GM23338 (cell line): Measurements from ENCODE around the gene TRAF4. TPM values are rescaled to one million over a fixed set of nuclear protein-coding genes. Genes with fewer than 3 reads are reported as not detected.

Experiments used
- ATAC-seq: fragments of 200-7000 bp; cut with Tn5 transposase; 3 replicates; pipeline ENCODE4 v1.9.1; 2020
- DNase-seq: peaks from one replicate; pipeline ENCODE4 v3.0.0-alpha.2; 2015; ENCODE audit warnings: low spot score
- H2AFZ ChIP-seq: fragments of 200-600 bp; sonication (generic); 2 replicates; pipeline ENCODE4 v1.8.0; 2016; ENCODE audit warnings: antibody characterized with exemption, mild to moderate bottlenecking, moderate library complexity
- H3F3A ChIP-seq: fragments of 200-600 bp; sonication (generic); replicated peaks from 2 replicates; pipeline ENCODE4 v1.8.0; 2017; ENCODE audit warnings: antibody characterized with exemption, mixed run types, low read depth
- H3K27ac ChIP-seq: fragments of 200-600 bp; sonication (generic); 2 replicates; pipeline ENCODE4 v1.6.1; 2016; ENCODE audit warnings: low read depth
- H3K27me3 ChIP-seq: fragments of 200-600 bp; sonication (generic); 2 replicates; pipeline ENCODE4 v1.8.0; 2016; ENCODE audit warnings: mild to moderate bottlenecking, mixed run types, moderate library complexity; ENCODE audit not compliant: insufficient read depth
- H3K36me3 ChIP-seq: fragments of 200-600 bp; sonication (generic); 2 replicates; pipeline ENCODE4 v1.8.0; 2016; ENCODE audit warnings: mild to moderate bottlenecking; ENCODE audit not compliant: insufficient read depth
- H3K4me1 ChIP-seq: fragments of 200-600 bp; sonication (generic); 2 replicates; pipeline ENCODE4 v1.8.0; 2016; ENCODE audit warnings: mild to moderate bottlenecking, moderate library complexity; ENCODE audit not compliant: insufficient read depth
- H3K4me2 ChIP-seq: fragments of 200-600 bp; sonication (generic); 2 replicates; pipeline ENCODE4 v1.7.1; 2017; ENCODE audit warnings: mixed run types
- H3K4me3 ChIP-seq: fragments of 200-600 bp; sonication (generic); 2 replicates; pipeline ENCODE4 v1.6.1; 2016; ENCODE audit warnings: mixed run types
- H3K79me2 ChIP-seq: fragments of 200-600 bp; sonication (generic); replicated peaks from 2 replicates; pipeline ENCODE4 v1.8.0; 2017; ENCODE audit warnings: mild to moderate bottlenecking; ENCODE audit not compliant: insufficient read depth
- H3K9me2 ChIP-seq: fragments of 200-600 bp; sonication (generic); 2 replicates; pipeline ENCODE4 v1.8.0; 2017; ENCODE audit not compliant: insufficient read depth
- H4K20me1 ChIP-seq: fragments of 200-600 bp; sonication (generic); replicated peaks from 2 replicates; pipeline ENCODE4 v1.8.0; 2017; ENCODE audit warnings: mild to moderate bottlenecking; ENCODE audit not compliant: insufficient read depth
- H3K27ac Mint-ChIP-seq: 2 replicates; pipeline ENCODE4 v1.8.0; 2020; ENCODE audit warnings: inconsistent platforms, mild to moderate bottlenecking, moderate library complexity, mixed read lengths
- H3K27me3 Mint-ChIP-seq: 3 replicates; pipeline ENCODE4 v1.8.0; 2022; ENCODE audit warnings: low read depth, mild to moderate bottlenecking, moderate library complexity, mixed read lengths, inconsistent platforms; ENCODE audit not compliant: insufficient read depth, poor library complexity
- H3K36me3 Mint-ChIP-seq: 3 replicates; pipeline ENCODE4 v1.8.0; 2021; ENCODE audit warnings: low read depth, mild to moderate bottlenecking, inconsistent platforms, moderate library complexity, mixed read lengths
- H3K4me1 Mint-ChIP-seq: 3 replicates; pipeline ENCODE4 v1.8.0; 2020; ENCODE audit warnings: mild to moderate bottlenecking, inconsistent platforms, mixed read lengths
- H3K4me3 Mint-ChIP-seq: 3 replicates; pipeline ENCODE4 v1.8.0; 2021; ENCODE audit warnings: moderate library complexity, mild to moderate bottlenecking, inconsistent platforms, mixed read lengths
- H3K9me3 Mint-ChIP-seq: 3 replicates; pipeline ENCODE4 v1.8.0; 2020; ENCODE audit warnings: moderate library complexity, mild to moderate bottlenecking, inconsistent platforms, mixed read lengths
- CREB1 ChIP-seq: fragments of 250-450 bp; sonication (Bioruptor Pico); IDR thresholded peaks from 2 replicates; pipeline ENCODE4 v1.5.0; 2020; ENCODE audit warnings: low read depth, mild to moderate bottlenecking, moderate library complexity
- EZH2 ChIP-seq: fragments of 200-600 bp; sonication (generic); IDR thresholded peaks from one replicate; pipeline ENCODE4 v1.8.0; 2017; ENCODE audit warnings: antibody characterized with exemption, mild to moderate bottlenecking, low read depth; ENCODE audit not compliant: unreplicated experiment
- EZH2phosphoT487 ChIP-seq: fragments of 200-600 bp; sonication (generic); IDR thresholded peaks from one replicate; pipeline ENCODE4 v1.8.1; 2018; ENCODE audit warnings: antibody characterized with exemption; ENCODE audit not compliant: unreplicated experiment
- JUNB ChIP-seq: IDR thresholded peaks from one replicate; pipeline ENCODE4 v1.6.1; 2016; ENCODE audit warnings: antibody characterized with exemption; ENCODE audit not compliant: unreplicated experiment
- NANOG ChIP-seq: IDR thresholded peaks from 2 replicates; pipeline ENCODE4 v1.6.1; 2016; ENCODE audit warnings: antibody characterized with exemption, borderline replicate concordance
- POLR2AphosphoS5 ChIP-seq: IDR thresholded peaks from 2 replicates; pipeline ENCODE4 v1.6.1; 2016; ENCODE audit warnings: antibody characterized with exemption, low read depth
- STAT1 ChIP-seq: IDR thresholded peaks from one replicate; pipeline ENCODE4 v1.6.1; 2016; ENCODE audit warnings: antibody characterized with exemption; ENCODE audit not compliant: unreplicated experiment
- ZNF114 ChIP-seq: fragments of 250-450 bp; sonication (Bioruptor Pico); IDR thresholded peaks from 2 replicates; pipeline ENCODE4 v1.5.0; 2020; ENCODE audit warnings: mild to moderate bottlenecking, moderate library complexity
- ZNF331 ChIP-seq: fragments of 250-450 bp; sonication (Bioruptor Pico); IDR thresholded peaks from 2 replicates; pipeline ENCODE4 v1.5.0; 2020; ENCODE audit warnings: low read depth, mild to moderate bottlenecking, moderate library complexity
- polyA plus RNA-seq: library from polyadenylated mRNA; unstranded; fragments of >200 nt; fragmentation: Nextera tagmentation; extraction: Ambion mirVana; gene quantifications from 2 replicates; pipeline ENCODE4 v1.2.1, GENCODE V29; 2016
- total RNA-seq: library from RNA; depleted of rRNA; stranded (reverse); fragments of >200 nt; shearing (Covaris generic); gene quantifications from 2 replicates; pipeline ENCODE4 v1.2.3, GENCODE V29; 2014
- TF ChIP-seq, protein P1 (sequence below): IDR thresholded peaks from one replicate; pipeline ENCODE4 v1.6.1; 2018; ENCODE audit warnings: antibody characterized with exemption; ENCODE audit not compliant: unreplicated experiment
- TF ChIP-seq, protein P2 (sequence below): IDR thresholded peaks from 2 replicates; pipeline ENCODE4 v1.6.1; 2016; ENCODE audit warnings: antibody characterized with exemption
- TF ChIP-seq, protein P3 (sequence below), 2 experiments: fragments of 200-600 bp in 1 of 2; sonication (generic) in 1 of 2; conservative IDR thresholded peaks; 2 replicates each; pipeline versions ENCODE4 v1.5.1 to v1.6.1; 2016 to 2017; ENCODE audit warnings: antibody characterized with exemption in 2 of 2, low read depth in 2 of 2, mild to moderate bottlenecking in 2 of 2, moderate library complexity in 1 of 2

TRAF4 gene
- total and polyA plus RNA-seq, 2 experiments from 2014 or later, result 63.5 to 152 TPM

DNA sequence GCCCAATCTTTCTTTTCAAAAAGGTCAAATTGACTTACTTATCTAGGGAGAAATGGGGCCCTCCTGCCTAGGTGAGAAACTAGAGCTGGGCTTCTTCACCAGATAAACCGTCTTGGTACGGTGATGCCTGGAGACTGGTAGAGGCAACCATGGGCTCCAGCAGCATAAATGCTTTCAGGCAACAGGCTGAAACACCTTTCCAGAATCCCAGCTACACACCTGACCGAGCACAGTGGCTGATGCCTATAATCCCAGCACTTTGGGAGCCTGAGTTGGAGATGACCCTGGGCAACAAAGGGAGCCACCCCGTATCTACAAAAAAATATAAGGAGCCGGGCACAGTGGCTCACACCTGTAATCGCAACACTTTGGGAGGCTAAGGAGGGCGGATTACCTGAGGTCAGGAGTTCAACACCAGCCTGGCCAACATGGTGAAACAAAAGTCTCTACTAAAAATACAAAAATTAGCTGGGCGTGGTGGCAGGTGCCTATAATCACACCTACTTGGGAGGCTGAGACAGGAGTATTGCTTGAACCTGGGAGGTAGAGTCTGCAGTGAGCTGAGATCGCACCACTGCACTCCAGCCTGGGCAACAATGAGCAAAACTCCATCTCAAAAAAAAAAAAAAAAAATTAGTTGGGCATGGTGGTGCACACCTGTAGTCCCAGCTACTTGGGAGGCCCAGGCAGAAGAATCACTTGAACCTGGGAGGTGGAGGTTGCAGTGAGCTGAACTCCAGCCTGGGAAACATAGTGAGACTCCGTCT is 8.0 kb downstream of the TRAF4 start (continued):
- TF ChIP-seq STAT1 (no peak), POLR2AphosphoS5 (no peak), EZH2phosphoT487 (no peak), EZH2 (no peak), JUNB (no peak), NANOG (no peak), CREB1 (no peak), ZNF331 (CRISPR knock-in tag) (no peak)
- TF ChIP-seq, protein P1, sequence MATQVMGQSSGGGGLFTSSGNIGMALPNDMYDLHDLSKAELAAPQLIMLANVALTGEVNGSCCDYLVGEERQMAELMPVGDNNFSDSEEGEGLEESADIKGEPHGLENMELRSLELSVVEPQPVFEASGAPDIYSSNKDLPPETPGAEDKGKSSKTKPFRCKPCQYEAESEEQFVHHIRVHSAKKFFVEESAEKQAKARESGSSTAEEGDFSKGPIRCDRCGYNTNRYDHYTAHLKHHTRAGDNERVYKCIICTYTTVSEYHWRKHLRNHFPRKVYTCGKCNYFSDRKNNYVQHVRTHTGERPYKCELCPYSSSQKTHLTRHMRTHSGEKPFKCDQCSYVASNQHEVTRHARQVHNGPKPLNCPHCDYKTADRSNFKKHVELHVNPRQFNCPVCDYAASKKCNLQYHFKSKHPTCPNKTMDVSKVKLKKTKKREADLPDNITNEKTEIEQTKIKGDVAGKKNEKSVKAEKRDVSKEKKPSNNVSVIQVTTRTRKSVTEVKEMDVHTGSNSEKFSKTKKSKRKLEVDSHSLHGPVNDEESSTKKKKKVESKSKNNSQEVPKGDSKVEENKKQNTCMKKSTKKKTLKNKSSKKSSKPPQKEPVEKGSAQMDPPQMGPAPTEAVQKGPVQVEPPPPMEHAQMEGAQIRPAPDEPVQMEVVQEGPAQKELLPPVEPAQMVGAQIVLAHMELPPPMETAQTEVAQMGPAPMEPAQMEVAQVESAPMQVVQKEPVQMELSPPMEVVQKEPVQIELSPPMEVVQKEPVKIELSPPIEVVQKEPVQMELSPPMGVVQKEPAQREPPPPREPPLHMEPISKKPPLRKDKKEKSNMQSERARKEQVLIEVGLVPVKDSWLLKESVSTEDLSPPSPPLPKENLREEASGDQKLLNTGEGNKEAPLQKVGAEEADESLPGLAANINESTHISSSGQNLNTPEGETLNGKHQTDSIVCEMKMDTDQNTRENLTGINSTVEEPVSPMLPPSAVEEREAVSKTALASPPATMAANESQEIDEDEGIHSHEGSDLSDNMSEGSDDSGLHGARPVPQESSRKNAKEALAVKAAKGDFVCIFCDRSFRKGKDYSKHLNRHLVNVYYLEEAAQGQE, result no peak
- TF ChIP-seq, protein P2, sequence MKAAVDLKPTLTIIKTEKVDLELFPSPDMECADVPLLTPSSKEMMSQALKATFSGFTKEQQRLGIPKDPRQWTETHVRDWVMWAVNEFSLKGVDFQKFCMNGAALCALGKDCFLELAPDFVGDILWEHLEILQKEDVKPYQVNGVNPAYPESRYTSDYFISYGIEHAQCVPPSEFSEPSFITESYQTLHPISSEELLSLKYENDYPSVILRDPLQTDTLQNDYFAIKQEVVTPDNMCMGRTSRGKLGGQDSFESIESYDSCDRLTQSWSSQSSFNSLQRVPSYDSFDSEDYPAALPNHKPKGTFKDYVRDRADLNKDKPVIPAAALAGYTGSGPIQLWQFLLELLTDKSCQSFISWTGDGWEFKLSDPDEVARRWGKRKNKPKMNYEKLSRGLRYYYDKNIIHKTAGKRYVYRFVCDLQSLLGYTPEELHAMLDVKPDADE, result no peak
- TF ChIP-seq, protein P3, sequence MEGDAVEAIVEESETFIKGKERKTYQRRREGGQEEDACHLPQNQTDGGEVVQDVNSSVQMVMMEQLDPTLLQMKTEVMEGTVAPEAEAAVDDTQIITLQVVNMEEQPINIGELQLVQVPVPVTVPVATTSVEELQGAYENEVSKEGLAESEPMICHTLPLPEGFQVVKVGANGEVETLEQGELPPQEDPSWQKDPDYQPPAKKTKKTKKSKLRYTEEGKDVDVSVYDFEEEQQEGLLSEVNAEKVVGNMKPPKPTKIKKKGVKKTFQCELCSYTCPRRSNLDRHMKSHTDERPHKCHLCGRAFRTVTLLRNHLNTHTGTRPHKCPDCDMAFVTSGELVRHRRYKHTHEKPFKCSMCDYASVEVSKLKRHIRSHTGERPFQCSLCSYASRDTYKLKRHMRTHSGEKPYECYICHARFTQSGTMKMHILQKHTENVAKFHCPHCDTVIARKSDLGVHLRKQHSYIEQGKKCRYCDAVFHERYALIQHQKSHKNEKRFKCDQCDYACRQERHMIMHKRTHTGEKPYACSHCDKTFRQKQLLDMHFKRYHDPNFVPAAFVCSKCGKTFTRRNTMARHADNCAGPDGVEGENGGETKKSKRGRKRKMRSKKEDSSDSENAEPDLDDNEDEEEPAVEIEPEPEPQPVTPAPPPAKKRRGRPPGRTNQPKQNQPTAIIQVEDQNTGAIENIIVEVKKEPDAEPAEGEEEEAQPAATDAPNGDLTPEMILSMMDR (conservative IDR thresholded peaks at IDR 0.05; ENCODE audit: low read depth in 2 of 2), result no peak

DNA sequence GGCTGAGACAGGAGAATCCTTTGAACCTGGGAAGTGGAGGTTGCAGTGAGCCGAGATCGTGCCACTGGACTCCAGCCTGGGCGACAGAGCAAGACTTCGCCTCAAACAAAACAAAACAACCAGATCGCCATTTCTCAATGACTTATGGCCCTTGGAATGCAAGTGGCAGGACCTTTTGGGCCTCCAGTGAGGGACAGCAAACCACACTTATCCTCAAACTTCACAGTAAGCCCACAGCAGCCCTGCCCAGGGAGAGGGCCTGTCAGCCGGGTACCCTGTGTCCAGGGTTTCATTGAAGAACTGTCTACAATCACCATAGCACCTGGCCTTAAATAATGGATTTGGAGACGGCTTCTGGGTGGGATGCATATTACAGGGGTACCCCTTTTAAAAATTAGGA is 11.7 kb downstream of the TRAF4 start:
- Histone ChIP-seq H3K4me3 (no peak overlapping the region), H3K79me2 (peaks cover 8% of the 10 kb centered on the region), H3K27ac (no peak overlapping the region), H3K36me3 (peaks cover 16% of the 10 kb centered on the region), H4K20me1 (peaks cover 21% of the 10 kb centered on the region), H3K27me3 (no peaks in the 10 kb centered on the region), H3K9me2 (no peaks in the 10 kb centered on the region), H3F3A (peaks cover 60% of the 10 kb centered on the region), H3K4me2 (no peak overlapping the region), H2AFZ (no peak overlapping the region), H3K4me1 (peaks cover 29% of the 10 kb centered on the region)
- no peaks in the 10 kb centered on the region; the same call in 2 of the 3 replicates for H3K9me3 Mint-ChIP-seq
- peaks cover 45% of the 10 kb centered on the region for H3K27me3 Mint-ChIP-seq
- DNase-seq (no peak), ATAC-seq (no peak)
- peaks cover 45% of the 10 kb centered on the region for H3K4me1 Mint-ChIP-seq
- H3K27ac Mint-ChIP-seq, result no peak overlapping the region; the same call in 1 of the 2 replicates
- peaks cover 64% of the 10 kb centered on the region for H3K36me3 Mint-ChIP-seq
- H3K4me3 Mint-ChIP-seq, result no peak overlapping the region
- no peak for TF ChIP-seq POLR2AphosphoS5
- TF ChIP-seq ZNF331 (CRISPR knock-in tag), result no peak
- no peak for TF ChIP-seq ZNF114
- TF ChIP-seq, protein P3 (conservative IDR thresholded peaks at IDR 0.05; ENCODE audit: low read depth in 2 of 2), result no peak
- no peak for TF ChIP-seq EZH2phosphoT487
- no peak for TF ChIP-seq NANOG
- TF ChIP-seq, protein P2, result no peak
- TF ChIP-seq JUNB, result no peak
- TF ChIP-seq, protein P1, result no peak
- no peak for TF ChIP-seq EZH2
